SKM-1 (cell line): Measurements from ENCODE around the gene ESAM.

ENCODE experiments used
- DNase-seq: peaks from one replicate; lab custom pipeline; 2025; ENCODE audit not compliant: unreplicated experiment; lab: John Stamatoyannopoulos, UW

The ESAM gene

GRCh38 chr11:124737638-124738305 is 24.3 kb downstream of the ESAM start:
- DNase-seq: no peak

- DNase-seq: peak; percentile 63
Observed at GRCh38 chr11:124736736-124737135, 25.4 kb downstream of the ESAM start.

GRCh38 chr11:124732230-124732629 is 29.9 kb downstream of the ESAM start:
- peak; percentile 28 for DNase-seq

- no peak for DNase-seq
Observed at GRCh38 chr11:124729571-124729970, 32.5 kb downstream of the ESAM start.

GRCh38 chr11:124728134-124728533 is 34.0 kb downstream of the ESAM start:
- DNase-seq: no peak

- no peak for DNase-seq
Observed at GRCh38 chr11:124727474-124727873, 34.6 kb downstream of the ESAM start.

GRCh38 chr11:124725719-124726105 is 36.4 kb downstream of the ESAM start:
- DNase-seq: no peak

- no peak for DNase-seq
Observed at GRCh38 chr11:124724979-124725718, 36.9 kb downstream of the ESAM start.

GRCh38 chr11:124722176-124722575 is 39.9 kb downstream of the ESAM start:
- DNase-seq: no peak

- no peak for DNase-seq
Observed at GRCh38 chr11:124719534-124719933, 42.6 kb downstream of the ESAM start.

GRCh38 chr11:124718801-124719200 is 43.3 kb downstream of the ESAM start:
- no peak for DNase-seq

- DNase-seq: no peak
Observed at GRCh38 chr11:124717786-124718651, 44.1 kb downstream of the ESAM start.

- no peak for DNase-seq
Observed at GRCh38 chr11:124717421-124717785, 44.7 kb downstream of the ESAM start.

- DNase-seq: no peak
Observed at GRCh38 chr11:124716591-124716990, 45.5 kb downstream of the ESAM start.

GRCh38 chr11:124712392-124712791 is 49.7 kb downstream of the ESAM start:
- no peak for DNase-seq

GRCh38 chr11:124707829-124708228 is 54.3 kb downstream of the ESAM start:
- DNase-seq: no peak
